HG03378 (cell line): ENCODE measurements around the gene ROBO2.

ENCODE experiments used
- ATAC-seq: cut with Tn5 transposase; IDR thresholded peaks from one replicate; pipeline ENCODE4 v1.9.1; 2021; ENCODE audit warnings: mild to moderate bottlenecking, moderate library complexity; ENCODE audit not compliant: unreplicated experiment

The ROBO2 gene

GRCh38 chr3:77052733-77053670 lies 13.1 kb downstream of the ROBO2 start:
- no peak for ATAC-seq

GRCh38 chr3:77053795-77054194 lies 13.9 kb downstream of the ROBO2 start:
- ATAC-seq = no peak

- ATAC-seq = no peak
Observed at GRCh38 chr3:77055841-77056341, 16.0 kb downstream of the ROBO2 start.

GRCh38 chr3:77059354-77059753 lies 19.5 kb downstream of the ROBO2 start:
- no peak for ATAC-seq

GRCh38 chr3:77063423-77063822 lies 23.5 kb downstream of the ROBO2 start:
- ATAC-seq = no peak

- ATAC-seq = no peak
Observed at GRCh38 chr3:77065750-77066149, 25.9 kb downstream of the ROBO2 start.

- ATAC-seq = no peak
Observed at GRCh38 chr3:77066829-77067228, 26.9 kb downstream of the ROBO2 start.

- no peak for ATAC-seq
Observed at GRCh38 chr3:77068808-77069207, 28.9 kb downstream of the ROBO2 start.

- ATAC-seq = no peak
Observed at GRCh38 chr3:77071364-77071763, 31.5 kb downstream of the ROBO2 start.

- no peak for ATAC-seq
Observed at GRCh38 chr3:77071809-77072208, 31.9 kb downstream of the ROBO2 start.

- ATAC-seq = no peak
Observed at GRCh38 chr3:77072232-77072631, 32.3 kb downstream of the ROBO2 start.

GRCh38 chr3:77078279-77078678 lies 38.4 kb downstream of the ROBO2 start:
- no peak for ATAC-seq

- ATAC-seq = no peak
Observed at GRCh38 chr3:77079988-77080610, 40.2 kb downstream of the ROBO2 start.

GRCh38 chr3:77081240-77081661 lies 41.4 kb downstream of the ROBO2 start:
- no peak for ATAC-seq

GRCh38 chr3:77084511-77084910 lies 44.6 kb downstream of the ROBO2 start:
- ATAC-seq = no peak

- ATAC-seq = no peak
Observed at GRCh38 chr3:77086408-77086807, 46.5 kb downstream of the ROBO2 start.

GRCh38 chr3:77091809-77092208 lies 51.9 kb downstream of the ROBO2 start:
- ATAC-seq = no peak

- ATAC-seq = no peak
Observed at GRCh38 chr3:77093101-77093500, 53.2 kb downstream of the ROBO2 start.

GRCh38 chr3:77096145-77096544 lies 56.2 kb downstream of the ROBO2 start:
- no peak for ATAC-seq

GRCh38 chr3:77096966-77097890 lies 57.3 kb downstream of the ROBO2 start:
- no peak for ATAC-seq
